Prostate gland (tissue), 2 donors: ENCODE measurements around the gene TMEM167B.

Experiments used
- CTCF ChIP-seq, 4 experiments: fragments of 200-600 bp in 2 of 4; fragments of 450-650 bp in 2 of 4; sonication (generic) in 2 of 4; IDR thresholded peaks; 1 replicate in 3 of 4; 2 replicates in 1 of 4; pipeline ENCODE4 v1.5.1; 2016 to 2019; ENCODE audit warnings: antibody characterized with exemption in 4 of 4, mild to moderate bottlenecking in 2 of 4, moderate library complexity in 2 of 4
- POLR2A ChIP-seq: fragments of 450-650 bp; IDR thresholded peaks from one replicate; pipeline ENCODE4 v1.6.1; 2016; ENCODE audit warnings: antibody characterized with exemption, mild to moderate bottlenecking
- POLR2AphosphoS5 ChIP-seq: sonication (generic); formaldehyde crosslinking; IDR thresholded peaks from one replicate; pipeline ENCODE4 v1.6.1; 2017; ENCODE audit warnings: antibody characterized with exemption

GRCh38 chr1:109113590-109114341 lies 23.2 kb downstream of the TMEM167B start, which contains the start of gene ELAPOR1:
- peak in 1 of 4 experiments; percentile 5 for TF ChIP-seq CTCF (IDR thresholded peaks at IDR 0.05)
- peak; percentile 26 for TF ChIP-seq POLR2A
- no peak for TF ChIP-seq POLR2AphosphoS5
